Activated CD8-positive, alpha-beta T cell treated with anti-CD3 and anti-CD28 coated beads for 36 hours (primary cell): ENCODE data around the gene RHBDD1. TPM values are rescaled to one million over a fixed set of nuclear protein-coding genes. Genes with fewer than 3 reads are reported as not detected.

Source experiments
- ATAC-seq: fragments of 200-7000 bp; cut with Tn5 transposase; one replicate; pipeline ENCODE4 v1.10.0; 2021; ENCODE audit warnings: mild to moderate bottlenecking, moderate library complexity
- CTCF ChIA-PET: fragments of 350-600 bp; sonication (Branson Sonifier 250); formaldehyde crosslinking; loops from one replicate; lab custom pipeline; 2021; ENCODE audit warnings: antibody characterized with exemption; lab: Charles Lee
- POLR2A ChIA-PET: fragments of 350-600 bp; sonication (Branson Sonifier 250); formaldehyde crosslinking; loops from one replicate; lab custom pipeline; 2021; ENCODE audit warnings: antibody characterized with exemption; lab: Charles Lee
- DNase-seq: peaks from one replicate; pipeline ENCODE4 v3.0.0-alpha.2; 2020
- H3K27ac Mint-ChIP-seq: one replicate; pipeline ENCODE4 v1.8.0; 2021; ENCODE audit warnings: mild to moderate bottlenecking, mixed read lengths
- H3K27me3 Mint-ChIP-seq: one replicate; pipeline ENCODE4 v1.8.0; 2021; ENCODE audit warnings: mixed read lengths
- H3K36me3 Mint-ChIP-seq: one replicate; pipeline ENCODE4 v1.8.0; 2021; ENCODE audit warnings: low read depth, mixed read lengths
- H3K4me1 Mint-ChIP-seq: one replicate; pipeline ENCODE4 v1.8.0; 2021; ENCODE audit warnings: low read depth, mixed read lengths
- H3K4me3 Mint-ChIP-seq: one replicate; pipeline ENCODE4 v1.8.0; 2021; ENCODE audit warnings: mild to moderate bottlenecking, moderate library complexity, mixed read lengths
- H3K9me3 Mint-ChIP-seq: one replicate; pipeline ENCODE4 v1.8.0; 2021; ENCODE audit warnings: mixed read lengths
- CTCF ChIP-seq: fragments of 200-600 bp; IDR thresholded peaks from one replicate; pipeline ENCODE4 v1.8.0; 2022; ENCODE audit warnings: antibody characterized with exemption, mild to moderate bottlenecking
- intact Hi-C: fragments of 100-400 bp; cut with micrococcal nuclease; formaldehyde crosslinking; loops from one replicate; pipeline ENCODE4 v1.10.0; 2022
- total RNA-seq, 2 experiments: library from RNA; stranded (reverse); gene quantifications; one replicate each; pipeline ENCODE4 v1.2.3, GENCODE V29; 2021

The RHBDD1 gene
- total RNA-seq, 2 experiments from 2014 or later, result 34.3 to 35.9 TPM

DNA sequence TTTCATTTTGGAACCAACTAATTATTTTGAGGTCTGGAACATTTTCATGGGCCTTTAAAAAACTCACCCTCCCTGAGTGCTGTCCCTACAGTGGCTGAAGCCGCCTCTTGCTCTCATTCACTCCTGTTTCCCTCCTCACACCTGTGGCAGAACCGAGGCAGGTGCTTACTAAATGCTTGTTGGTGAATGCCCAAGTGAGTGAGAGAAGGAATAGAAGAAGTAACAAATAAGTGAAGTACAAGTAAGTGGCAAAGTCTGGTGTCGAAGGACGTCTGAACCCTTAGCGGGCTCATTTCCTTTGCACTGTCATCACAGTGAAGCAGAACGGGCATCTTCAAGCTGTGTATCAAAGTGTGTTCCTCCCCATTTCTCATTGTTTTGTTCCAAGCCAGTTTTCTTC, 135.2 kb downstream of the RHBDD1 start:
- ChIA-PET POLR2A (no interaction called here), CTCF (interaction anchor here (1.1 kb wide), 1 partner anchor 169 kb away, joined by 3 read pairs; no protein-coding TSS in a partner anchor)
- ATAC-seq, result peak; percentile 51
- H3K27ac Mint-ChIP-seq, result peak overlapping the region; percentile 55
- H3K9me3 Mint-ChIP-seq, result no peaks in the 10 kb centered on the region
- intact Hi-C loops, result no loop called here
- no peak for DNase-seq
- peaks cover 26% of the 10 kb centered on the region for H3K36me3 Mint-ChIP-seq
- TF ChIP-seq CTCF, result no peak
- peaks cover 28% of the 10 kb centered on the region for H3K4me1 Mint-ChIP-seq
- peak overlapping the region; percentile 48 for H3K4me3 Mint-ChIP-seq
- no peaks in the 10 kb centered on the region for H3K27me3 Mint-ChIP-seq

DNA sequence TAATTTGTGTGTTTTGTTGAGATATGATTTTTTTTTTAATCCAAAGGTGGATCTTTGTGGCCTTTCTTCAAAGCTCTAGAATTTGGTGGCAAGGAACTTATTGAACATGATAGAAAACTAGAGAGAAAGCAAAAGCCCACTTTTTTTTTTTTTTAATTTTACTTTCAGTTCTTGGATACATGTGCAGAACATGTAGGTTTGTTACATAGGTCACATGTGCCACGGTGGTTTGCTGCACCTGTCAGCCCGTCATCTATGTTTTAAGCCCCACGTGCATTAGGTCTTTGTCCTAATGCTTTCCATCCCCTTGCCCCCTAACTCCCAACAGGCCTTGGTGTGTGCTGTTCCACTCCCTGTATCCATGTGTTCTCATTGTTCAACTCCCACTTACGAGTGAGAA, 135.9 kb downstream of the RHBDD1 start:
- Mint-ChIP-seq H3K4me3 (no peak overlapping the region), H3K36me3 (peaks cover 24% of the 10 kb centered on the region), H3K9me3 (no peaks in the 10 kb centered on the region), H3K27ac (peak overlapping the region; percentile 67), H3K4me1 (peaks cover 31% of the 10 kb centered on the region), H3K27me3 (no peaks in the 10 kb centered on the region)
- TF ChIP-seq CTCF, result no peak
- no peak for DNase-seq
- POLR2A ChIA-PET, result no interaction called here
- CTCF ChIA-PET, result interaction anchor here (1.1 kb wide), 1 partner anchor 170 kb away, joined by 3 read pairs; no protein-coding TSS in a partner anchor
- no peak for ATAC-seq
- intact Hi-C loops, result no loop called here

DNA sequence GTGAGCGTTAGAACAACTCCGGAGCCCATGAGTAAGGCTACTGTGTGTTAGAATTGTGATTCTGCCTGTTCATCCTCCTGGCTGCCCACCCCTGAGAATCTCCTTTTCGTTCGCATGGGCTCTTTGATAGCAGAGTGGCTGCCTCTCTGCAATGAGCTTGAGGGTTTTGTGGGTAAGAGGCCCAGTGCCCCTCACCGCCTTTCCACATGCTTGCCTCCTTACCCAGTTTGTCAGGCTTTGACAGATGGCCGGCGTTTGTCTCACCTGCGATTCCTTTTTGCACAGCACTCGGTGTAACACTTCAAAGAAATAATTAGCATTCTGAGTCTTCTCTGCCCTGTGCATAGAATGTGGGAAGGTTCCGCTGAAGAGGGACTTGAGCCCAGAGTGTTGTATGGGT, 138.0 kb downstream of the RHBDD1 start:
- peaks cover 41% of the 10 kb centered on the region for H3K4me1 Mint-ChIP-seq
- ChIA-PET POLR2A (no interaction called here), CTCF (interaction anchor here (1.1 kb wide), 1 partner anchor 9 kb away, joined by 3 read pairs; no protein-coding TSS in a partner anchor)
- H3K27ac Mint-ChIP-seq, result no peak overlapping the region
- peak; percentile 11 for DNase-seq
- TF ChIP-seq CTCF, result no peak
- ATAC-seq, result no peak
- no peaks in the 10 kb centered on the region for H3K9me3 Mint-ChIP-seq
- H3K27me3 Mint-ChIP-seq, result no peaks in the 10 kb centered on the region
- no peak overlapping the region for H3K4me3 Mint-ChIP-seq
- intact Hi-C loops, result no loop called here
- peaks cover 27% of the 10 kb centered on the region for H3K36me3 Mint-ChIP-seq

- no peak for DNase-seq
- no peak overlapping the region for H3K4me3 Mint-ChIP-seq
- H3K27ac Mint-ChIP-seq, result no peak overlapping the region
- H3K4me1 Mint-ChIP-seq, result peaks cover 20% of the 10 kb centered on the region
- peak; percentile 30 for ATAC-seq
- ChIA-PET POLR2A (no interaction called here), CTCF (no interaction called here)
- peaks cover 16% of the 10 kb centered on the region for H3K36me3 Mint-ChIP-seq
- intact Hi-C loops, result no loop called here
- no peaks in the 10 kb centered on the region for H3K27me3 Mint-ChIP-seq
- no peak for TF ChIP-seq CTCF
- no peaks in the 10 kb centered on the region for H3K9me3 Mint-ChIP-seq
These were observed 141.9 kb downstream of the RHBDD1 start for GRCh38 chr2:226977775-226978190.

GRCh38 chr2:226978300-226978699, 142.4 kb downstream of the RHBDD1 start:
- no peak for TF ChIP-seq CTCF
- H3K4me3 Mint-ChIP-seq, result no peak overlapping the region
- CTCF ChIA-PET, result interaction anchor here (1.1 kb wide), 1 partner anchor 176 kb away, joined by 7 read pairs; no protein-coding TSS in a partner anchor
- DNase-seq, result no peak
- no peak for ATAC-seq
- peaks cover 20% of the 10 kb centered on the region for H3K4me1 Mint-ChIP-seq
- H3K9me3 Mint-ChIP-seq, result no peaks in the 10 kb centered on the region
- H3K27ac Mint-ChIP-seq, result no peak overlapping the region
- H3K27me3 Mint-ChIP-seq, result no peaks in the 10 kb centered on the region
- POLR2A ChIA-PET, result no interaction called here
- intact Hi-C loops, result no loop called here
- H3K36me3 Mint-ChIP-seq, result peaks cover 14% of the 10 kb centered on the region
